CD4-positive, alpha-beta T cell treated with Interleukin-1 beta for 1 hour (primary cell): Measurements from ENCODE around the gene SEC31A.
"Not testable (repeated sequence)": the region's sequence is repeated elsewhere in the genome, so short reads cannot be mapped to it uniquely, and the experiment has no call there.

Source experiments
- DNase-seq, 2 donors: peaks; one replicate each; pipeline ENCODE4 v3.0.0-alpha.2; 2020 to 2022

SEC31A gene

DNA sequence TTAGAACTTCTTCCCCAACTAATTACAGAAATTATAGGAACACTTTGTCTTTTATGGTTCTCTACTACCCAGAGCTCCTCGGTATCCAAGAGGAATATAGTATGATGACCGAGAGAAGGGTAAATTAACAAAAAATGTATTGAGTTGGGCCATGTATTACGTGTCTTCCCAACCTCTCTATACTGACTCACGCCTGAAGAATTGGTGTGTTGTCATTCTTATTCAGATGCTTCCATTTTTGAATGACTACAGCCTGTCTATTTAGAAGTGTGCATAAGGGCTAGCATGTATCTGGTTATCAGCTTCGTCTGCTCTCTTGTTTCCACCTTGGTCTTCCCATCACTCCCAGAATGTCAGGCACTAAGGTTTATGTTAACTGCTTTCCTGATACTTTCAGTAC lies 67.9 kb downstream of the SEC31A start:
- no peak for DNase-seq

DNA sequence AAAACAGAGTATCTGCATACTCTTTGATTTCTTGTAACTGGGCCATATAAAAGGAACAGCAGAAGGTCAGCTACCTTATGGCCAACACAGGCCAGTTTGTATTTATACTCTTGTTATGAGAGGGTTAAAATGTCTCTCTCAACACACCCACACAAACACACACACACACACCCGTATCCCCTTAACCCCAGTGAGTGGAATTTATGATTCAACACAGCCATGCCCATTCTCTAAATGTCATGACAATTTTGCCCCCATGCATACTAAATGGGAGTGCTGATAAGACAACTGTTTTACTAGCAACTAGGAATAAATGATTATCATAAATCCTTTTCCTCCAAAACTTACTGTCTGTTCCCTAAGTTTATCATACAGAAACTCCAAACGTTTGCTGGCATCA lies 70.3 kb downstream of the SEC31A start:
- no peak for DNase-seq

GRCh38 chr4:82818664-82819662 lies 72.0 kb downstream of the SEC31A start:
- DNase-seq: no peak

DNA sequence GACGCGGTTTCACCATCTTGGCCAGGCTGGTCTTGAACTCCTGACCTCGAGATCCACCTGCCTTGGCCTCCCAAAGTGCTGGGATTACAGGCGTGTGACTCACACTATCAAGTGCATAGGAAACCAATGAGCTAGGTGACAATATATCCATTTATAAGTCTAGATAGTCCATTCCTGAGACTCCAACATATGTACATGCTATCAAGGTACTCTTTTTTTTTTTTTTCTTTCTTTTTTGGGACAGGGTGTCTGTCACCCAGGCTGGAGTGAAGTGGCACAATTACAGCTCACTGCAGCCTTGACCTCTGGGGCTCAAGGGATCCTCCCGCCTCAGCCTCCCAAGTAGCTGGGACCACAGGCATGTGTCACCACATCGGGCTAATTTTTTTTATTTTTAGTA lies 74.1 kb downstream of the SEC31A start:
- DNase-seq: not testable (repeated sequence)

DNA sequence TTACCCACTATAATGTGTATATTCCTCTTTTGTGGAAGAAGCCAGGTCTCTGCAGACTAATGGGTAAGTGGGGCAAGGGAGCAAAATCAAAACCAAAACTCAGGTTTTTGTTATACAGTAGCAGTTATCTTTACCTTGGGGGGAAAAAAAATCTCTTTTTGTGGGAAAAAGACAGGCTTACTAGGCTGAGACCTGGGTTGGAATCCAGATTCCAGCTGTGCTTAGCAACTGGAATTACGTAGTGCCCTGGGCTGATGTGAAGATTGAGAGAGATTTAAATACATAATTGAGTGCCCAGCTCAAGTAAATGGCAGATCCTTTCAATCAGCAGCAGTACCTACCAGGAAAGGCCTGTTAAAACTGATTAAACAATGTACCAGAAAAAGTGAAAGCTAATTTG lies 76.9 kb downstream of the SEC31A start:
- DNase-seq: no peak

GRCh38 chr4:82811838-82812341 lies 79.1 kb downstream of the SEC31A start:
- no peak for DNase-seq

GRCh38 chr4:82811392-82811791 lies 79.6 kb downstream of the SEC31A start:
- no peak for DNase-seq

- no peak for DNase-seq
These were observed 80.8 kb downstream of the SEC31A start for GRCh38 chr4:82810176-82810575.

DNA sequence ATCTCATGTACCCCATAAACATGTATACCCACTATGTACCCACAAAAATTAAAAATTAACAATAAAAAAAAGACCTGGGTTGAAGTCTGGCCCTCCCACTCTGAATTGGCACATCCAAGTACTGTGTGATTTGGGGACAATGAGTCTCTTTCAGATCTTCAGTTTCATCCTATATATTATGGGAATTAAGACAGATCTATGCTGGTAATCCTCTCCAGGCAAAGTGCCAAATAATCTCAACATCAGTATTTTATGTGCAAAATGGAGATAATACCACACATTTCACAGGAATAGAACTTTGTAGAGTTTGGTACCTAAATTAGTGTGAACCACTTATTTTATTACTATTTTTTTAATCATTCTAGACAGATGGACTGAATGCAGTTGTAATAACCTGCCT lies 81.3 kb downstream of the SEC31A start:
- DNase-seq: no peak

DNA sequence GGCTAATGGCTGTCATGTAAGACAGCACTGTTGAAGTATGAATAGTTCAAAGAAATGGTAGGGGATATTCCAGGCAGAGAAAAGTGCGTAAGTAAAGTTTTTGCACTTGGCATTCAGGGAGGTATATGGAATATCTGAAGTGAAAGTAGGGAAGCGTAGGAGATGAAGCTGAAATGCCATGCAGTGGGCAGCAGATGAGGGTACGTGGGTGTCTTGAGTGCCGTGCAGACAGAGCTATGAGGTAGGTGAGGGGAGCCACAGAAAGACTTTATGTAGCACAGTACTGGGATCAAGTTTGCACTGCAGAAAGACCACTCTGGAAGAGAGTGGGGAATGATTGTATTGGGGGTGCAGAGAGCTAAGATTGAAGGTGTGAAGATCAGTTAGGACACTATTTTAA lies 87.2 kb downstream of the SEC31A start:
- DNase-seq: no peak

DNA sequence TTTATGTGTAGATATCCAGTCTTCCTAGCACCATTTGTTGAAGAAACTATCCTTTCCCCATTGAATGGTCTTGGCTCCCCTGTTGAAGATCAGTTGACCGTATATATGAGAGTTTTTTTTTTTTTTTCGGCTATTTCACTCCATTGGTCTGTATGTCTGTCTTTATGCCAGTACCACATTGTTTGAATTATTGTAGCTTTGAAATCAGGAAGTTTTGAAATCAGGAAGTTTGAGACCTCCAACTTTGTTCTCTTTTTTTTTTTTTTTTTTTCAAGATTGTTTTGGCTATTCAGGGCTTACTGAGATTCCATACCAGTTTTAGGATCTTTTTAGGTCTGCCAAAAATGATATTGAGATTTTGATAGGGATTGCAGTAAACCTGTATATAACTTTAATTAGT lies 88.0 kb downstream of the SEC31A start:
- DNase-seq: no peak

DNA sequence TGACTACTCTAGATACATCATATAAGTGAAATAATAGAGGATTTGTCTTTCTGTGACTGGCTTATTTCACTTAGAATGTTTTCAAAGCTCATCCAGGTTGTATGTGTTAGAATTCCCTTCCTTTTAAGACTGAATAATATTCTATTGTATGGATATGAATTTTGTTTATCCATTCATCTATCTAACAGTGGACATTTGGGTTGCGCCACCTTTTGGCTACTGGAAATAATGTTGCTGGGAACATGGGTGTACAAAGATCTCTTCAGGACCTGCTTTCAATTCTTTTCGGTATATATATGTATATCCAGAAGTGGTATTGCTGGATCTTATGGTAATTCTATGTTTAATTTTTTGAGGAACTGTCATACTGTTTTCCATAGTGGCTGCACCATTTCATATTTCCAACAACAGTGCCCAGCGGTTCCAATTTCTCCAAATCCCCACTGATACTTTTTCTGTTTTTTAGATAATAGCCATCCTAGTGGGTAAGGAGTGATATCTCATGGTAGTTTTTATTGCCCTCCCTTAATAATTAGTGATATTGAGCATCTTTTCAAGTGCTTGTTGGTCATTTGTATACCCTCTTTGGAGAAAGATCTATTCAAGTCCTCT lies 88.9 kb downstream of the SEC31A start:
- DNase-seq: no peak

DNA sequence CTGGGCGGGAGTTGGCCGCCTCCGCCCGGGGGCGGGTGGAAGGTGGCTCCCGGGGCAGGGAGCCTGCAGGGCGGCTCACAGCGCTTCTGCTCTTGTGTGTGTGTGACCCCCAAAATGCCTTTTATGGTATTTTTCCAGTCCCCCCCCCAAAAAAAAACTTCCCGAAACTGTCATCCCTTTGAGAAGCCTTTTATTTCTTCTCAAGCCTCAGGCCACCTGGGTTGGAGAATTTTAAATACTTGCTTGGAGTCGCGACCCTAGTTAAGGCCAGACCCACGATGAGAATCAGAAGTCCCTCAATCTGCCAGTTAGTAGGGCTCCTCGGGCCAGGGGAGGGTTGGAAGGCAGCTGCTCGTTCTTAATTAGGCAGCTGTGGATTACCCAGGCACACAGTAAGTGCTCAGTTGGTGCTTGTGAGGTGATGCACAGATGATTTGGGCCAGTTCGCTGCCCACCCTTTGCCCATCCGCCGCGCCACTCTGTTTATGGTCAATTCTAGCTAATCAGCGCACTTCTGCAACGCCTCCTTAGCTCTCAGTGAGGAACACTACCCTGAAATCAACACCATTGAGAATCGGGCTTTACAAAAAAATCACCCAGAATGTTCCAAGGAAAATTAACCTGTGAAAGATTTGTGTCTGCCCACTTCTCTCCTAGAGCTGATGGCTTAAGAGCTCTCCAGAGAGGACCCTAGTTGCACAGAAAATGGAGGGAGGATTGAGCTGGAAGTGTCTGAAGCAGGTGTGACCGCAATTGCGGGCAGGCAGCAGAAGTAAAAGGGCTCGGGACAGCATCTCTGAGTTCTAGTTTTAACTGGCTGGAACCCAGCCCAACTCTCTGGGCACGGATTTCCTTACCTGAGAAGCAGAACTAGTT lies 91.7 kb downstream of the SEC31A start:
- no peak for DNase-seq

DNA sequence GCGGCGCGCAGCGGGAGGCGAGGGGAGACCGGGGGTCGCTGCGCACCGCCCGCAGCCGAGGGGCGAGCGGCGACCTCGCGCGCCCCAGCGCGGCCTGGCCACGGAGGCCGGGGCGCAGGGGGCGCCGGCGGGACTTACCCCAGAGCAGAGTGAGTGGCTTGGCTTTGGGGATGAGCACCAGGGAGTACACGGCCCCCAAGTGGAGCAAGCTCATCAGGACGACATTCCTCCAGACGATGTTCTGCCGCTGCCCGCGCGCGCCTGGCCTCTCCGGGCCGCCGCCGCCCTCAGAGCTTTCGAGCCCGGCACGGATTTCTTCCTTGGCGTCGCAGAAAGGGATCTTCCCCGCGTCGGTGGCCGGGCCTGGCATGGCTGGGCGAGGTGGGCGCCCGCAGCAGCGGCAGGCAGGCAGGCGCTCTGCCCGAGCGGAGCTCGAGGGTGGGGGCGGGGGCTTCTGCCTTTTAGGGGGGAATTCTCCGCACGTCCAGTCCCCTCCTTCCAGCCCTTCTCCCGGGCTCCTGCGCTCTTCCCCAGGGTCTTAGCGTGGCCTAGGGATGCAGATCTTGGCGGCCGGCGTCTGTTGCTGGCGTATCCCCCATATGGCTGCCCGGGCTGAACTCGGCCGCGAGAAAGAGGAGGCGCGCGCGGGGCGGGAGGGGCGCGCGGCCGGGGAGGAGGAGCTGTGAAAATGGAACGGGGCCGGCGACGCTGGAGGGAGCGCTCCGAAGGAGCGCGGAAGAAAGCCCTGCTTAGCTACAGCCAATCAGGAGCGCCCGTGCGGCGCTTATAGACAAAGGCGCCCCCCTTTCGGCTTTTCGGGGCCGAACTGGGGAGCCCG lies 92.6 kb downstream of the SEC31A start, which contains the start of gene SCD5:
Gene SCD5 (minus strand): TSS at position 629 of the 838 bp plus-strand sequence. CDS start 259 bp downstream, at position 370.
- DNase-seq: peak; percentile 68 to 80

GRCh38 chr4:82797405-82798111 lies 93.4 kb downstream of the SEC31A start:
- no peak for DNase-seq

DNA sequence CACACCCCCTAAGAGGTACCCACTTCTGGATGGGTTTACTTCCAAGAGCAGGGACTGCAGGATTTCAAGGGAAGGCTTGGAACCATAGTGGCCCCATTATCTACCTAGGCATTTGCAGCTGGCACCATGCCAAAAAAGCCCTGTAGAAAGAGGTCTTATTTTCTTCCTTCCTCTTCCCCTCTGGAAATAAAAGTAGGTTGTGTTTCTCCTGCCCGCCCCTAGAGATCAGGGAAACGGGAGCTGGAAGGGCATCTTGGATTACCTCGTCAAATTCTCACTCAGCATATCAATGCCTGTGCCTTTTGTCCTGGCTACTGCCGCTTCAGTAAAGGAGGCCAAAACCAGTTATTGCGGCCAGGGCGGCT lies 93.9 kb downstream of the SEC31A start:
- DNase-seq: no peak

DNA sequence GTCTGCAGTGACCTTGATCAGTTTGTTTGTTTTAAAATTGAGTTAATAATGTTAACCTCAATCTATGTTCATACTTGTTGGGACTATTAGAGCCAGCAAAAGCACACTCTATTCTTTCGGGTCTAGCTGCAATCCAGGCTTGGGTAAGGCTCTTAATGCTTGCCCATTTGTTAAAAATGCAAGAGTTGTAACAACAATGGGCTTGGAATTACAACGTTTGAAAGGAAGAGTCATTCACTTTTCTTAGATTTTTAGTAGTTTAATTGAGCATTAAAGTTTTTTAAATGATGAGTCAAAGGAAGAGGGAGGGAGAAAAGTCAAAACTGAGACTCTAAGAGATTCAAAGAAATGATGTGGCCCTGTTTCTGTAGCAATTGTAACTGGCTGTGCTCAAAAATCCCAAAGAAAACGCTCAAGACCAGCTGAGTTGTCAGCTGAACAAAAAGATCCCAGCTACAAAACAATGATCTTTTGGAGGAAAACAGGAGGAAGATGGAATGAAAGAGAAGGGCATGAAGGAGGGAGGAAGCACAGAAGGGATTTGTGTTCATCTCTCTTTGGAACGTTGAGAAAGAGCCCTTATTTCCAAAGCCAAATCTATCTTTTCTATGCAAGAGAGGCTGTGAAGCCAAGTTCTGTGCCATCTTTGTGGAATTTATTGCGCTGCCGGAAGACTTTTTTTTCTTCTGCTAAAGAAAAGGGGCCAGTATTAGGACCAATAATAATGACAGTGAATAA lies 97.9 kb downstream of the SEC31A start:
- no peak for DNase-seq

DNA sequence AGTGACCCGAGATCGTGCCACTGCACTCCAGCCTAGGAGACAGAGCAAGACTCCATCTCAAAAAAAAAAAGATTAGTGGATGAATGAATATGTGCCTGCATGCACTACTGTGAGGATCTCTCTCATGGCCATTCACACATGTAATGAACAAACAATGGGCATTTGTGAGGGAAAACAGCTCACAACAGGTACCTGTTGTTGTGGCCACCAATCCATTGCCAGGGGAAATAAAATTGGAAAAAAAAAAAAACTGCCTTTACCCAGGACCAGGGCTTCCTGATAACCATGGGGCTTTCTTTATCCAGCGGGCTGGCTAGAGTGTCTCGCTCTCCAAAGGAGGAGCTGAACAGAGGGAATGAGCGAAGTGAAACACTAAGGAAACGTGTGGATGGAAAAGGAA lies 99.8 kb downstream of the SEC31A start:
- DNase-seq: no peak

GRCh38 chr4:82790060-82790660 lies 100.8 kb downstream of the SEC31A start:
- DNase-seq: no peak
